PFSK-1 (cell line): ENCODE results near the gene ZMYND11.

ENCODE experiments used
- FOXP2 ChIP-seq: optimal IDR thresholded peaks from 2 replicates; pipeline ENCODE3; 2011; ENCODE audit warnings: borderline replicate concordance, control low read depth, inconsistent platforms; ENCODE audit not compliant: insufficient read depth; ENCODE audit errors: extremely low read length, extremely low read depth
- POLR2AphosphoS5 ChIP-seq: IDR thresholded peaks from 2 replicates; pipeline ENCODE4 v1.6.1; 2012; ENCODE audit warnings: low read depth, mild to moderate bottlenecking, control low read depth, low read length, moderate library complexity
- REST ChIP-seq, 2 experiments: IDR thresholded peaks; 2 replicates each; pipeline versions ENCODE4 v1.6.1 to v1.8.0; 2011 to 2012; ENCODE audit warnings: low read depth in 2 of 2, low read length in 2 of 2, control low read depth in 1 of 2, inconsistent platforms in 1 of 2, mild to moderate bottlenecking in 1 of 2, moderate library complexity in 1 of 2; ENCODE audit not compliant: insufficient read depth in 1 of 2
- SIN3A ChIP-seq: IDR thresholded peaks from 2 replicates; pipeline ENCODE4 v1.6.1; 2012; ENCODE audit warnings: mild to moderate bottlenecking, low read length, moderate library complexity, borderline replicate concordance; ENCODE audit not compliant: insufficient read depth
- TAF1 ChIP-seq: IDR thresholded peaks from 2 replicates; pipeline ENCODE4 v1.6.1; 2012; ENCODE audit warnings: low read length, control low read depth, borderline replicate concordance; ENCODE audit not compliant: insufficient read depth

ZMYND11 gene

GRCh38 chr10:275680-276079, 140.4 kb downstream of the ZMYND11 start:
- TF ChIP-seq FOXP2: no peak
- no peak for TF ChIP-seq REST (IDR thresholded peaks at IDR 0.05; ENCODE audit: insufficient read depth in 1 of 2, low read depth in 2 of 2, low read length in 2 of 2)
- no peak for TF ChIP-seq SIN3A
- no peak for TF ChIP-seq TAF1
- no peak for TF ChIP-seq POLR2AphosphoS5

GRCh38 chr10:277963-278362, 142.7 kb downstream of the ZMYND11 start:
- TF ChIP-seq FOXP2 (no peak), POLR2AphosphoS5 (no peak), REST (IDR thresholded peaks at IDR 0.05; ENCODE audit: insufficient read depth in 1 of 2, low read depth in 2 of 2, low read length in 2 of 2) (no peak), TAF1 (no peak), SIN3A (no peak)

GRCh38 chr10:278707-279106, 143.5 kb downstream of the ZMYND11 start:
- TF ChIP-seq TAF1: no peak
- TF ChIP-seq POLR2AphosphoS5: no peak
- TF ChIP-seq REST (IDR thresholded peaks at IDR 0.05; ENCODE audit: insufficient read depth in 1 of 2, low read depth in 2 of 2, low read length in 2 of 2): no peak
- no peak for TF ChIP-seq FOXP2
- TF ChIP-seq SIN3A: no peak

GRCh38 chr10:279232-279631, 144.0 kb downstream of the ZMYND11 start:
- TF ChIP-seq REST (IDR thresholded peaks at IDR 0.05; ENCODE audit: insufficient read depth in 1 of 2, low read depth in 2 of 2, low read length in 2 of 2): no peak
- no peak for TF ChIP-seq FOXP2
- TF ChIP-seq POLR2AphosphoS5: no peak
- TF ChIP-seq SIN3A: no peak
- no peak for TF ChIP-seq TAF1

GRCh38 chr10:279655-280054, 144.4 kb downstream of the ZMYND11 start:
- TF ChIP-seq REST (IDR thresholded peaks at IDR 0.05; ENCODE audit: insufficient read depth in 1 of 2, low read depth in 2 of 2, low read length in 2 of 2): no peak
- TF ChIP-seq POLR2AphosphoS5: no peak
- TF ChIP-seq SIN3A: no peak
- TF ChIP-seq TAF1: no peak
- TF ChIP-seq FOXP2: no peak
